CD4-positive, alpha-beta T cell treated with Interleukin-1 beta for 1 hour (primary cell): Measurements from ENCODE around the gene ANKS3.
A peak's percentile ranks its signal among the peaks of the same experiment; 100 is the strongest.

Experiments used
- DNase-seq, 2 donors: peaks; one replicate each; pipeline ENCODE4 v3.0.0-alpha.2; 2020 to 2022

The ANKS3 gene

GRCh38 chr16:4694642-4695451, 39.2 kb downstream of the ANKS3 start:
- no peak for DNase-seq

- peak; percentile 54 for DNase-seq
Observed at GRCh38 chr16:4693956-4694641, 40.0 kb downstream of the ANKS3 start.

GRCh38 chr16:4693296-4693955, 40.6 kb downstream of the ANKS3 start, which contains the start of gene NUDT16L1:
TSS of gene NUDT16L1 (plus strand) at chr16:4693562. CDS start at chr16:4693727, 165 bp downstream.
- DNase-seq: peak; percentile 97

- DNase-seq: no peak
Observed at GRCh38 chr16:4692460-4693295, 41.4 kb downstream of the ANKS3 start.

- no peak for DNase-seq
Observed at GRCh38 chr16:4691666-4692412, 42.2 kb downstream of the ANKS3 start.

GRCh38 chr16:4690946-4691665, 43.0 kb downstream of the ANKS3 start:
- no peak for DNase-seq

- DNase-seq: no peak
Observed at GRCh38 chr16:4689864-4690704, 44.0 kb downstream of the ANKS3 start.

- DNase-seq: no peak
Observed at GRCh38 chr16:4689091-4689671, 44.9 kb downstream of the ANKS3 start.

GRCh38 chr16:4688674-4689045, 45.4 kb downstream of the ANKS3 start:
- no peak for DNase-seq

- no peak for DNase-seq
Observed at GRCh38 chr16:4687946-4688673, 46.0 kb downstream of the ANKS3 start.

- no peak for DNase-seq
Observed at GRCh38 chr16:4687416-4687815, 46.7 kb downstream of the ANKS3 start.

GRCh38 chr16:4686497-4687210, 47.4 kb downstream of the ANKS3 start:
- DNase-seq: no peak

GRCh38 chr16:4685776-4686496, 48.1 kb downstream of the ANKS3 start:
- DNase-seq: no peak

GRCh38 chr16:4685292-4685691, 48.8 kb downstream of the ANKS3 start:
- no peak for DNase-seq

GRCh38 chr16:4684763-4685162, 49.3 kb downstream of the ANKS3 start:
- DNase-seq: no peak

GRCh38 chr16:4684058-4684715, 49.9 kb downstream of the ANKS3 start:
- no peak for DNase-seq
